Measurements from ENCODE around the gene GTF2IRD1.

Gene GTF2IRD1

GRCh38 chr7:74612015-74612829 is 158.5 kb downstream of the GTF2IRD1 start:
- no peaks in the 10 kb centered on the region for H3K79me2 ChIP-seq (ENCODE audit: insufficient read depth, low read length)
- H3K9me2 ChIP-seq (ENCODE audit: low read depth, low read length) = no peaks in the 10 kb centered on the region
- H3F3A ChIP-seq (ENCODE audit: insufficient read depth, low read length) = no peaks in the 10 kb centered on the region
- H3K36me3 ChIP-seq (ENCODE audit: insufficient read depth, low read length) = no peaks in the 10 kb centered on the region
- no peaks in the 10 kb centered on the region for H3K9me3 ChIP-seq (ENCODE audit: low read length)
- H3K27me3 ChIP-seq (ENCODE audit: insufficient read depth, low read length) = no peaks in the 10 kb centered on the region; the same call in 1 of the 2 replicates
- no peak overlapping the region for H3K4me3 ChIP-seq (ENCODE audit: low read depth, low read length, poor library complexity, severe bottlenecking)
- no peak for TF ChIP-seq EZH2 (IDR thresholded peaks at IDR 0.05; ENCODE audit: borderline replicate concordance, low read length)
- TF ChIP-seq CTCF (IDR thresholded peaks at IDR 0.05; ENCODE audit: low read length) = no peak
- no peak overlapping the region for H3K27ac ChIP-seq (ENCODE audit: low read depth, low read length, poor library complexity, severe bottlenecking)
- no peaks in the 10 kb centered on the region for H4K20me1 ChIP-seq (ENCODE audit: insufficient read depth, low read length)
- H3K4me2 ChIP-seq (ENCODE audit: low read length) = no peak overlapping the region
- H3K4me1 ChIP-seq (ENCODE audit: insufficient read depth, low read length, severe bottlenecking) = peaks cover 10% of the 10 kb centered on the region
- no peak overlapping the region for H2AFZ ChIP-seq (ENCODE audit: low read length)
- no peak overlapping the region for H3K9ac ChIP-seq (ENCODE audit: low read length)

GRCh38 chr7:74615933-74616780 is 162.5 kb downstream of the GTF2IRD1 start:
- Histone ChIP-seq H3K9me2 (ENCODE audit: low read depth, low read length) (no peaks in the 10 kb centered on the region), H3K9me3 (ENCODE audit: low read length) (no peaks in the 10 kb centered on the region), H3K27ac (ENCODE audit: low read depth, low read length, poor library complexity, severe bottlenecking) (no peak overlapping the region), H3K27me3 (ENCODE audit: insufficient read depth, low read length) (no peaks in the 10 kb centered on the region; the same call in 1 of the 2 replicates), H4K20me1 (ENCODE audit: insufficient read depth, low read length) (no peaks in the 10 kb centered on the region), H3F3A (ENCODE audit: insufficient read depth, low read length) (no peaks in the 10 kb centered on the region), H3K79me2 (ENCODE audit: insufficient read depth, low read length) (no peaks in the 10 kb centered on the region), H3K4me2 (ENCODE audit: low read length) (no peak overlapping the region), H3K4me3 (ENCODE audit: low read depth, low read length, poor library complexity, severe bottlenecking) (no peak overlapping the region), H3K4me1 (ENCODE audit: insufficient read depth, low read length, severe bottlenecking) (peaks cover 18% of the 10 kb centered on the region), H2AFZ (ENCODE audit: low read length) (no peak overlapping the region), H3K36me3 (ENCODE audit: insufficient read depth, low read length) (no peaks in the 10 kb centered on the region), H3K9ac (ENCODE audit: low read length) (no peak overlapping the region)
- TF ChIP-seq CTCF (IDR thresholded peaks at IDR 0.05; ENCODE audit: low read length) = peak; percentile 31; the same call in 1 of the 2 replicates
- TF ChIP-seq EZH2 (IDR thresholded peaks at IDR 0.05; ENCODE audit: borderline replicate concordance, low read length) = no peak

GRCh38 chr7:74617180-74617744 is 163.6 kb downstream of the GTF2IRD1 start:
- H3K4me3 ChIP-seq (ENCODE audit: low read depth, low read length, poor library complexity, severe bottlenecking) = peak overlapping the region; percentile 36
- no peaks in the 10 kb centered on the region for H3K9me3 ChIP-seq (ENCODE audit: low read length)
- H2AFZ ChIP-seq (ENCODE audit: low read length) = peak overlapping the region; percentile 92
- H3K36me3 ChIP-seq (ENCODE audit: insufficient read depth, low read length) = no peaks in the 10 kb centered on the region
- peak overlapping the region; percentile 55 for H3K9ac ChIP-seq (ENCODE audit: low read length)
- TF ChIP-seq EZH2 (IDR thresholded peaks at IDR 0.05; ENCODE audit: borderline replicate concordance, low read length) (no peak), CTCF (IDR thresholded peaks at IDR 0.05; ENCODE audit: low read length) (no peak)
- H3K79me2 ChIP-seq (ENCODE audit: insufficient read depth, low read length) = no peaks in the 10 kb centered on the region
- peaks cover 18% of the 10 kb centered on the region for H3K4me1 ChIP-seq (ENCODE audit: insufficient read depth, low read length, severe bottlenecking)
- no peaks in the 10 kb centered on the region for H3K9me2 ChIP-seq (ENCODE audit: low read depth, low read length)
- H3K4me2 ChIP-seq (ENCODE audit: low read length) = peak overlapping the region; percentile 59
- no peaks in the 10 kb centered on the region for H3F3A ChIP-seq (ENCODE audit: insufficient read depth, low read length)
- H3K27me3 ChIP-seq (ENCODE audit: insufficient read depth, low read length) = no peaks in the 10 kb centered on the region; the same call in 1 of the 2 replicates
- no peaks in the 10 kb centered on the region for H4K20me1 ChIP-seq (ENCODE audit: insufficient read depth, low read length)
- H3K27ac ChIP-seq (ENCODE audit: low read depth, low read length, poor library complexity, severe bottlenecking) = peak overlapping the region; percentile 38
